ENCODE data around the gene INO80E. TPM values are rescaled to one million over a fixed set of nuclear protein-coding genes. Genes with fewer than 3 reads are reported as not detected.

Gene INO80E
- total RNA-seq, 3 donors from 2014 or later (not counting 1 experiment from before 2014, with no cell fraction given), result 75.0 to 107 (median 99.5) TPM

GRCh38 chr16:29974291-29975133, 21.5 kb upstream of the INO80E start:
- no peaks in the 10 kb centered on the region for H3K36me3 Mint-ChIP-seq
- no peaks in the 10 kb centered on the region for H3K27me3 Mint-ChIP-seq (ENCODE audit: low read depth in 2 of 2)
- H3K4me3 Mint-ChIP-seq, result peak overlapping the region; percentile 95
- H3K4me1 Mint-ChIP-seq, result peaks cover 26 to 52% of the 10 kb centered on the region in 2 donors
- DNase-seq (peak in 1 of 2 donors; percentile 53), ATAC-seq (peak in 2 of 3 donors; percentile 7 to 9)
- TF ChIP-seq CTCF (IDR thresholded peaks at IDR 0.05), result no peak
- Histone ChIP-seq H3K27ac (ENCODE audit: low read length) (peak overlapping the region; percentile 71), H3K27me3 (ENCODE audit: control insufficient read depth, insufficient read depth, low read length) (no peaks in the 10 kb centered on the region), H3K4me3 (ENCODE audit: low read length) (peak overlapping the region; percentile 84), H3K36me3 (ENCODE audit: control insufficient read depth, insufficient read depth, low read length) (peaks cover 16% of the 10 kb centered on the region), H3K4me1 (ENCODE audit: control insufficient read depth, insufficient read depth, low read length) (peaks cover 30% of the 10 kb centered on the region), H3K9me3 (ENCODE audit: control insufficient read depth, insufficient read depth, low read length) (no peaks in the 10 kb centered on the region)
- WGBS (ENCODE audit: insufficient coverage), result 2% methylated on average over 29 of the region's 31 CpGs
- no peaks in the 10 kb centered on the region for H3K9me3 Mint-ChIP-seq
- intact Hi-C loops (cut with micrococcal nuclease), result loop anchor here (5.0 kb wide), 1 partner anchor 167 kb away; the partner anchor contains the start of gene MAZ
- H3K27ac Mint-ChIP-seq, result peak overlapping the region; percentile 64 to 96

GRCh38 chr16:29975134-29975538, 20.9 kb upstream of the INO80E start:
- ATAC-seq, result no peak
- H3K4me1 ChIP-seq (ENCODE audit: control insufficient read depth, insufficient read depth, low read length), result peaks cover 30% of the 10 kb centered on the region
- no peaks in the 10 kb centered on the region for H3K27me3 ChIP-seq (ENCODE audit: control insufficient read depth, insufficient read depth, low read length)
- H3K4me3 ChIP-seq (ENCODE audit: low read length), result no peak overlapping the region
- no peak for TF ChIP-seq CTCF (IDR thresholded peaks at IDR 0.05)
- intact Hi-C loops (cut with micrococcal nuclease), result no loop called here
- 74% methylated on average over 5 of the region's 5 CpGs for WGBS (ENCODE audit: insufficient coverage)
- peak overlapping the region; percentile 64 to 96 for H3K27ac Mint-ChIP-seq
- no peaks in the 10 kb centered on the region for H3K9me3 Mint-ChIP-seq
- no peaks in the 10 kb centered on the region for H3K9me3 ChIP-seq (ENCODE audit: control insufficient read depth, insufficient read depth, low read length)
- H3K27me3 Mint-ChIP-seq (ENCODE audit: low read depth in 2 of 2), result no peaks in the 10 kb centered on the region
- H3K36me3 ChIP-seq (ENCODE audit: control insufficient read depth, insufficient read depth, low read length), result peaks cover 19% of the 10 kb centered on the region
- H3K4me3 Mint-ChIP-seq, result peak overlapping the region; percentile 95
- DNase-seq, result no peak
- H3K36me3 Mint-ChIP-seq, result peaks cover 1% of the 10 kb centered on the region
- H3K27ac ChIP-seq (ENCODE audit: low read length), result peak overlapping the region; percentile 6
- H3K4me1 Mint-ChIP-seq, result peaks cover 26 to 52% of the 10 kb centered on the region in 2 donors

- ATAC-seq (no peak), DNase-seq (no peak)
- Mint-ChIP-seq H3K4me1 (peaks cover 26 to 52% of the 10 kb centered on the region in 2 donors), H3K27ac (peak overlapping the region; percentile 64 to 96), H3K9me3 (no peaks in the 10 kb centered on the region), H3K4me3 (peak overlapping the region; percentile 95), H3K27me3 (ENCODE audit: low read depth in 2 of 2) (no peaks in the 10 kb centered on the region), H3K36me3 (peaks cover 8% of the 10 kb centered on the region)
- Histone ChIP-seq H3K36me3 (ENCODE audit: control insufficient read depth, insufficient read depth, low read length) (peaks cover 24% of the 10 kb centered on the region), H3K4me1 (ENCODE audit: control insufficient read depth, insufficient read depth, low read length) (peaks cover 30% of the 10 kb centered on the region), H3K27ac (ENCODE audit: low read length) (no peak overlapping the region), H3K9me3 (ENCODE audit: control insufficient read depth, insufficient read depth, low read length) (no peaks in the 10 kb centered on the region), H3K4me3 (ENCODE audit: low read length) (no peak overlapping the region), H3K27me3 (ENCODE audit: control insufficient read depth, insufficient read depth, low read length) (no peaks in the 10 kb centered on the region)
- 33% methylated on average over 6 of the region's 6 CpGs for WGBS (ENCODE audit: insufficient coverage)
- no peak for TF ChIP-seq CTCF (IDR thresholded peaks at IDR 0.05)
- intact Hi-C loops (cut with micrococcal nuclease), result no loop called here
These were observed 20.1 kb upstream of the INO80E start for GRCh38 chr16:29975811-29976511.
